ENCODE data around the gene ITPR2. TPM values are rescaled to one million over a fixed set of nuclear protein-coding genes. Genes with fewer than 3 reads are reported as not detected.

ITPR2 gene
- total and polyA plus RNA-seq, 2 of the 8 experiments (the other 6 are each of a cell fraction or from before 2014, with no cell fraction given), result 4.1 to 48.3 TPM

DNA sequence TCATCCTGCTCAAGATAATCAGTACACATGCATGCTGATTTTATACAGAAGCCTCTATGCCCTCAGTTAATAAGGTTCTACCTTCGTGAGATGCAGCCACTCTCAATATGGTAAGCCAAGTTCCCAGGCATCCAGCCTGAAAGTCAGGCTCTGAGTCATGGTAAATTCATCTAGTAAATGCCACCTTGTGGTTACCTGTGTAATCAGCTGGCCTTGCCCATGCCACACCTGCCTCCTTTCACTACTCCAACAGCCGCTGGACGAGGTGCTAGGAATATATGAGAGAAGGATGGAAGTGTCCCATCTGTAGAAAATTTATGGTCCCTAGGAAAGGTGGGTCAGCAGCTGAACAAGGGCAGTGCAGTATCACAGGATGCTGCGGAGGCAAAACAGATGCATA lies 430.3 kb downstream of the ITPR2 start:
- POLR2A ChIA-PET (ENCODE audit: partially characterized antibody), result no interaction called here
- no peak for FAIRE-seq
- TF ChIP-seq CHD2 (IDR thresholded peaks at IDR 0.05; ENCODE audit: low read length), result no peak
- TF ChIP-seq GABPA (IDR thresholded peaks at IDR 0.05; ENCODE audit: borderline replicate concordance, insufficient read depth, low read length), result no peak

More for the DNA sequence above, 430.3 kb downstream of the ITPR2 start:
- Histone ChIP-seq H2AK5ac (ENCODE audit: low read depth, low read length) (no peak overlapping the region), H3K4me1 (replicated peaks in 1 of 4; ENCODE audit: control insufficient read depth in 3 of 4, insufficient read depth in 4 of 4, low read length in 3 of 4) (no peaks in the 10 kb centered on the region), H2BK120ac (replicated peaks; ENCODE audit: low read depth, low read length) (no peak overlapping the region), H2BK15ac (ENCODE audit: low read length) (no peak overlapping the region), H3K18ac (ENCODE audit: extremely low read depth, low read length) (no peak overlapping the region), H2AFZ (ENCODE audit: low read length) (no peak overlapping the region), H3K9me3 (ENCODE audit: insufficient read depth in 2 of 2, low read depth in 1 of 2, low read length in 1 of 2) (no peaks in the 10 kb centered on the region), H3K9ac (replicated peaks in 1 of 4; ENCODE audit: extremely low read depth in 1 of 4, low read depth in 3 of 4, low read length in 3 of 4) (no peak overlapping the region), H3K4me2 (ENCODE audit: insufficient read depth in 1 of 2, low read depth in 2 of 2, low read length in 2 of 2) (no peak overlapping the region), H2BK20ac (ENCODE audit: low read length) (no peak overlapping the region), H2BK5ac (ENCODE audit: low read depth, low read length) (no peak overlapping the region), H3K79me2 (ENCODE audit: control insufficient read depth in 1 of 2, insufficient read depth in 2 of 2, low read length in 2 of 2) (no peaks in the 10 kb centered on the region), H3K14ac (ENCODE audit: insufficient read length) (no peak overlapping the region), H4K5ac (ENCODE audit: insufficient read length, low read depth, low read length) (no peak overlapping the region), H3K23ac (ENCODE audit: insufficient read length) (no peak overlapping the region), H4K8ac (ENCODE audit: extremely low read depth, insufficient read depth, low read length) (no peak overlapping the region), H3K4ac (replicated peaks; ENCODE audit: insufficient read length, low read depth, low read length) (no peak overlapping the region), H3K27ac (ENCODE audit: low read depth, low read length) (no peak overlapping the region), H2BK12ac (ENCODE audit: low read depth, low read length) (no peak overlapping the region), H3K23me2 (ENCODE audit: low read depth, low read length) (no peaks in the 10 kb centered on the region; the same call in 1 of the 2 replicates), H4K20me1 (replicated peaks in 1 of 2; ENCODE audit: control insufficient read depth in 1 of 2, insufficient read depth in 2 of 2, low read length in 2 of 2) (no peaks in the 10 kb centered on the region), H3K4me3 (ENCODE audit: extremely low read depth in 1 of 4, insufficient read depth in 2 of 4, low read depth in 3 of 4, low read length in 4 of 4) (no peak overlapping the region), H3K27me3 (replicated peaks in 1 of 4; ENCODE audit: control insufficient read depth in 3 of 4, extremely low read depth in 1 of 4, insufficient read depth in 3 of 4, low read length in 3 of 4) (no peaks in the 10 kb centered on the region), H3K79me1 (ENCODE audit: low read depth, low read length) (no peaks in the 10 kb centered on the region), H3K36me3 (ENCODE audit: control insufficient read depth in 2 of 4, insufficient read depth in 4 of 4, low read length in 3 of 4) (no peaks in the 10 kb centered on the region), H4K91ac (replicated peaks; ENCODE audit: insufficient read length, low read length) (no peak overlapping the region), H3K56ac (replicated peaks; ENCODE audit: insufficient read length, low read depth, low read length) (no peak overlapping the region)
- peak in 1 of 2 experiments; percentile 13 for DNase-seq (ENCODE audit: low read depth in 1 of 2, low spot score in 2 of 2)
- CTCF ChIA-PET (ENCODE audit: partially characterized antibody), result interaction anchor here (0.6 to 2.5 kb wide), 12 partner anchors 10 to 295 kb away, joined by 3 to 10 read pairs (median 3); no protein-coding TSS in a partner anchor
- whole genome bisulfite sequencing, 2 experiments (ENCODE audit: extremely low coverage in 1 of 2, insufficient coverage in 1 of 2, insufficient read length in 1 of 2, insufficient replicate concordance in 2 of 2, low coverage in 1 of 2, low lambda C conversion rate in 2 of 2, missing lambda C conversion rate in 1 of 2), result 88% methylated on average over 4 of the region's 4 CpGs; no CpG with 5 or more reads in 1 of the 2 experiments
